Measurements from ENCODE around the gene UMAD1.

UMAD1 gene

GRCh38 chr7:7841027-7841426, 200.5 kb downstream of the UMAD1 start:
- no peaks in the 10 kb centered on the region for H3K36me3 ChIP-seq (ENCODE audit: insufficient read depth, low read length)
- no peaks in the 10 kb centered on the region for H3K9me3 ChIP-seq (ENCODE audit: low read length)
- H3K4me1 ChIP-seq (ENCODE audit: insufficient read depth, low read length), result no peaks in the 10 kb centered on the region
- no peak overlapping the region for H2AFZ ChIP-seq (ENCODE audit: low read depth, low read length)
- H3K27me3 ChIP-seq (ENCODE audit: insufficient read depth, low read length), result no peaks in the 10 kb centered on the region
- no peak overlapping the region for H3K4me3 ChIP-seq (ENCODE audit: low read length)

- Histone ChIP-seq H3K27me3 (ENCODE audit: insufficient read depth, low read length) (no peaks in the 10 kb centered on the region), H2AFZ (ENCODE audit: low read depth, low read length) (no peak overlapping the region), H3K36me3 (ENCODE audit: insufficient read depth, low read length) (no peaks in the 10 kb centered on the region), H3K4me1 (ENCODE audit: insufficient read depth, low read length) (no peaks in the 10 kb centered on the region), H3K9me3 (ENCODE audit: low read length) (no peaks in the 10 kb centered on the region), H3K4me3 (ENCODE audit: low read length) (no peak overlapping the region)
These were observed 202.7 kb downstream of the UMAD1 start for GRCh38 chr7:7843240-7843639.

- no peaks in the 10 kb centered on the region for H3K9me3 ChIP-seq (ENCODE audit: low read length)
- H3K4me1 ChIP-seq (ENCODE audit: insufficient read depth, low read length), result no peaks in the 10 kb centered on the region
- no peaks in the 10 kb centered on the region for H3K27me3 ChIP-seq (ENCODE audit: insufficient read depth, low read length)
- no peaks in the 10 kb centered on the region for H3K36me3 ChIP-seq (ENCODE audit: insufficient read depth, low read length)
- no peak overlapping the region for H3K4me3 ChIP-seq (ENCODE audit: low read length)
- no peak overlapping the region for H2AFZ ChIP-seq (ENCODE audit: low read depth, low read length)
These were observed 203.4 kb downstream of the UMAD1 start for GRCh38 chr7:7843972-7844371.

GRCh38 chr7:7848246-7848645, 207.7 kb downstream of the UMAD1 start:
- no peak overlapping the region for H2AFZ ChIP-seq (ENCODE audit: low read depth, low read length)
- H3K9me3 ChIP-seq (ENCODE audit: low read length), result no peaks in the 10 kb centered on the region
- no peaks in the 10 kb centered on the region for H3K27me3 ChIP-seq (ENCODE audit: insufficient read depth, low read length)
- H3K4me1 ChIP-seq (ENCODE audit: insufficient read depth, low read length), result no peaks in the 10 kb centered on the region
- no peaks in the 10 kb centered on the region for H3K36me3 ChIP-seq (ENCODE audit: insufficient read depth, low read length)
- H3K4me3 ChIP-seq (ENCODE audit: low read length), result no peak overlapping the region

GRCh38 chr7:7848892-7849291, 208.3 kb downstream of the UMAD1 start:
- Histone ChIP-seq H3K4me1 (ENCODE audit: insufficient read depth, low read length) (no peaks in the 10 kb centered on the region), H3K9me3 (ENCODE audit: low read length) (no peaks in the 10 kb centered on the region), H3K4me3 (ENCODE audit: low read length) (no peak overlapping the region), H2AFZ (ENCODE audit: low read depth, low read length) (no peak overlapping the region), H3K36me3 (ENCODE audit: insufficient read depth, low read length) (no peaks in the 10 kb centered on the region), H3K27me3 (ENCODE audit: insufficient read depth, low read length) (no peaks in the 10 kb centered on the region)

GRCh38 chr7:7850150-7850549, 209.6 kb downstream of the UMAD1 start:
- Histone ChIP-seq H3K4me3 (ENCODE audit: low read length) (no peak overlapping the region), H3K27me3 (ENCODE audit: insufficient read depth, low read length) (no peaks in the 10 kb centered on the region), H3K4me1 (ENCODE audit: insufficient read depth, low read length) (no peaks in the 10 kb centered on the region)

GRCh38 chr7:7851381-7851780, 210.8 kb downstream of the UMAD1 start:
- no peaks in the 10 kb centered on the region for H3K4me1 ChIP-seq (ENCODE audit: insufficient read depth, low read length)
- H3K36me3 ChIP-seq (ENCODE audit: insufficient read depth, low read length), result no peaks in the 10 kb centered on the region
- H2AFZ ChIP-seq (ENCODE audit: low read depth, low read length), result no peak overlapping the region
- peaks cover 12% of the 10 kb centered on the region for H3K9me3 ChIP-seq (ENCODE audit: low read length)
- H3K4me3 ChIP-seq (ENCODE audit: low read length), result no peak overlapping the region
- no peaks in the 10 kb centered on the region for H3K27me3 ChIP-seq (ENCODE audit: insufficient read depth, low read length)

More at GRCh38 chr7:7850150-7850549, 209.6 kb downstream of the UMAD1 start:
- Histone ChIP-seq H3K36me3 (ENCODE audit: insufficient read depth, low read length) (no peaks in the 10 kb centered on the region), H3K9me3 (ENCODE audit: low read length) (peaks cover 8% of the 10 kb centered on the region), H2AFZ (ENCODE audit: low read depth, low read length) (no peak overlapping the region)

GRCh38 chr7:7851991-7852390, 211.4 kb downstream of the UMAD1 start:
- peaks cover 12% of the 10 kb centered on the region for H3K9me3 ChIP-seq (ENCODE audit: low read length)
- no peaks in the 10 kb centered on the region for H3K27me3 ChIP-seq (ENCODE audit: insufficient read depth, low read length)
- H3K36me3 ChIP-seq (ENCODE audit: insufficient read depth, low read length), result no peaks in the 10 kb centered on the region
- no peaks in the 10 kb centered on the region for H3K4me1 ChIP-seq (ENCODE audit: insufficient read depth, low read length)
- H2AFZ ChIP-seq (ENCODE audit: low read depth, low read length), result no peak overlapping the region
- H3K4me3 ChIP-seq (ENCODE audit: low read length), result no peak overlapping the region

- Histone ChIP-seq H3K36me3 (ENCODE audit: insufficient read depth, low read length) (no peaks in the 10 kb centered on the region), H3K9me3 (ENCODE audit: low read length) (peaks cover 13% of the 10 kb centered on the region), H3K4me3 (ENCODE audit: low read length) (no peak overlapping the region), H2AFZ (ENCODE audit: low read depth, low read length) (no peak overlapping the region), H3K27me3 (ENCODE audit: insufficient read depth, low read length) (no peaks in the 10 kb centered on the region), H3K4me1 (ENCODE audit: insufficient read depth, low read length) (no peaks in the 10 kb centered on the region)
These were observed 216.6 kb downstream of the UMAD1 start for GRCh38 chr7:7857143-7857583.

- Histone ChIP-seq H3K4me3 (ENCODE audit: low read length) (no peak overlapping the region), H3K36me3 (ENCODE audit: insufficient read depth, low read length) (no peaks in the 10 kb centered on the region), H3K27me3 (ENCODE audit: insufficient read depth, low read length) (no peaks in the 10 kb centered on the region), H3K4me1 (ENCODE audit: insufficient read depth, low read length) (no peaks in the 10 kb centered on the region), H3K9me3 (ENCODE audit: low read length) (peaks cover 13% of the 10 kb centered on the region), H2AFZ (ENCODE audit: low read depth, low read length) (no peak overlapping the region)
These were observed 218.0 kb downstream of the UMAD1 start for GRCh38 chr7:7858559-7858958.

GRCh38 chr7:7859411-7859810, 218.9 kb downstream of the UMAD1 start:
- Histone ChIP-seq H3K4me3 (ENCODE audit: low read length) (no peak overlapping the region), H3K27me3 (ENCODE audit: insufficient read depth, low read length) (no peaks in the 10 kb centered on the region), H3K4me1 (ENCODE audit: insufficient read depth, low read length) (no peaks in the 10 kb centered on the region), H2AFZ (ENCODE audit: low read depth, low read length) (no peak overlapping the region), H3K36me3 (ENCODE audit: insufficient read depth, low read length) (no peaks in the 10 kb centered on the region), H3K9me3 (ENCODE audit: low read length) (peaks cover 12% of the 10 kb centered on the region)

GRCh38 chr7:7861211-7861633, 220.7 kb downstream of the UMAD1 start:
- Histone ChIP-seq H3K4me3 (ENCODE audit: low read length) (no peak overlapping the region), H3K9me3 (ENCODE audit: low read length) (peaks cover 2% of the 10 kb centered on the region), H3K27me3 (ENCODE audit: insufficient read depth, low read length) (no peaks in the 10 kb centered on the region), H2AFZ (ENCODE audit: low read depth, low read length) (no peak overlapping the region), H3K4me1 (ENCODE audit: insufficient read depth, low read length) (no peaks in the 10 kb centered on the region), H3K36me3 (ENCODE audit: insufficient read depth, low read length) (no peaks in the 10 kb centered on the region)

GRCh38 chr7:7862393-7862792, 221.8 kb downstream of the UMAD1 start:
- Histone ChIP-seq H3K9me3 (ENCODE audit: low read length) (peaks cover under 1% of the 10 kb centered on the region), H3K4me1 (ENCODE audit: insufficient read depth, low read length) (no peaks in the 10 kb centered on the region), H3K36me3 (ENCODE audit: insufficient read depth, low read length) (no peaks in the 10 kb centered on the region), H3K27me3 (ENCODE audit: insufficient read depth, low read length) (no peaks in the 10 kb centered on the region), H2AFZ (ENCODE audit: low read depth, low read length) (no peak overlapping the region), H3K4me3 (ENCODE audit: low read length) (no peak overlapping the region)

GRCh38 chr7:7867846-7868571, 227.5 kb downstream of the UMAD1 start:
- Histone ChIP-seq H3K27me3 (ENCODE audit: insufficient read depth, low read length) (no peaks in the 10 kb centered on the region), H3K36me3 (ENCODE audit: insufficient read depth, low read length) (no peaks in the 10 kb centered on the region), H3K4me1 (ENCODE audit: insufficient read depth, low read length) (peaks cover 12% of the 10 kb centered on the region), H3K9me3 (ENCODE audit: low read length) (no peaks in the 10 kb centered on the region), H2AFZ (ENCODE audit: low read depth, low read length) (no peak overlapping the region), H3K4me3 (ENCODE audit: low read length) (no peak overlapping the region)

Data from neuron (in vitro differentiated cells).